Activated T-helper 1 cell treated with anti-CD3 and anti-CD28 coated beads, Interleukin-12 subunit alpha, Interleukin-12 subunit beta, Interleukin-2, Interleukin-4 antibody, amounts not matched to agents 30 ng/mL and 10 ng/mL and 1 ng/mL, durations not matched to agents 14 hours and 24 hours and 36 hours (primary cell): Measurements from ENCODE around the gene CADPS2. TPM values are rescaled to one million over a fixed set of nuclear protein-coding genes. Genes with fewer than 3 reads are reported as not detected.

Experiments used
- DNase-seq: peaks from one replicate; pipeline ENCODE4 v3.0.0; 2021; ENCODE audit warnings: low spot score
- H3K27ac Mint-ChIP-seq: one replicate; pipeline ENCODE4 v1.8.0; 2021; ENCODE audit warnings: mild to moderate bottlenecking, mixed read lengths
- H3K27me3 Mint-ChIP-seq: one replicate; pipeline ENCODE4 v1.8.0; 2022; ENCODE audit warnings: mild to moderate bottlenecking, moderate library complexity, mixed read lengths; ENCODE audit not compliant: insufficient read depth
- H3K36me3 Mint-ChIP-seq: one replicate; pipeline ENCODE4 v1.8.0; 2021; ENCODE audit warnings: low read depth, mixed read lengths
- H3K4me1 Mint-ChIP-seq: one replicate; pipeline ENCODE4 v1.8.0; 2021; ENCODE audit warnings: low read depth, mixed read lengths
- H3K4me3 Mint-ChIP-seq: one replicate; pipeline ENCODE4 v1.8.0; 2021; ENCODE audit warnings: mild to moderate bottlenecking, moderate library complexity, mixed read lengths
- H3K9me3 Mint-ChIP-seq: one replicate; pipeline ENCODE4 v1.8.0; 2021; ENCODE audit warnings: mixed read lengths
- intact Hi-C: fragments of 100-400 bp; cut with micrococcal nuclease; formaldehyde crosslinking; loops from one replicate; pipeline ENCODE4 v1.15.1; 2024
- total RNA-seq: library from RNA; stranded (reverse); gene quantifications from 2 replicates; pipeline ENCODE4 v1.2.3, GENCODE V29; 2022

Gene CADPS2
- total RNA-seq, 1 donor from 2014 or later = not detected

DNA sequence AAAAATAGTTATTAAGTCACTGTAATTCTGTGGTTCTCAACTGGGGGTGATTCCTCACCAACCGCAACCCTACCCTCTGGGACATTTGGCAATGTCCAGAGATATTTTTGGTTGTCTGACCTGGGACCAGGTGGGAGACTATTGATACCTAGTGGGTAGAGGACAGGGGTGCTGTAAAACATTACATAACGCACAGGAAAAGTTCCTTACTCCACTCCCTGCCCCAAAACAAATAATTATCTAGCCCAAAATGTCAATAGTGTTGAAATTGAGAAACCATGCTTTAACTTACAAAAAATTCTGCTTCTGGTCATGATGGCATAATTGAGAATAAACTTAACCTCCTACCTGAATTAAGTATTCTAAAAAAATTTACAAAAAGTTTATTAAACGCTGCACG is 404.0 kb downstream of the CADPS2 start:
- Mint-ChIP-seq H3K4me3 (no peak overlapping the region), H3K9me3 (no peaks in the 10 kb centered on the region), H3K36me3 (no peaks in the 10 kb centered on the region), H3K4me1 (no peaks in the 10 kb centered on the region), H3K27me3 (no peaks in the 10 kb centered on the region), H3K27ac (no peak overlapping the region)
- intact Hi-C loops = no loop called here
- no peak for DNase-seq

DNA sequence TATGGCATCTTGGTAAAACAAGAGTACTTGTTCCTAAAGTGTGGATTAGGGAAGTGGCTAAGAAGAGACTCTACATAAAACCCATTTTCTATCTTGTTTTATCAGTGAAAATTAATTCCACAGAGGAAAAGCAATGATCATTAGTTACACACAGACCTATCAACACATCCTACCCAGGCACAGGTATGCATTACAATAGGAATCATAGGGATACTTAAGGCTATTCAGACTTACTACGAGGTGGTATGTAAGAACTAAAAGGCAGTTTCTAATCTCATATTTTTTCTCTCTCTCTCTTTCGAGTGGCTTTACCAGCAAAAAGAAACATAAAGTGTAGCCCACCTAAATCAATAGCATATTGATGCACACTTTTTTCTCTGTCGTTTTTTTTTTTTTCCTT is 415.4 kb downstream of the CADPS2 start:
- Mint-ChIP-seq H3K27me3 (no peaks in the 10 kb centered on the region), H3K4me3 (no peak overlapping the region), H3K4me1 (no peaks in the 10 kb centered on the region), H3K36me3 (no peaks in the 10 kb centered on the region), H3K9me3 (no peaks in the 10 kb centered on the region), H3K27ac (no peak overlapping the region)
- no peak for DNase-seq
- intact Hi-C loops = no loop called here

DNA sequence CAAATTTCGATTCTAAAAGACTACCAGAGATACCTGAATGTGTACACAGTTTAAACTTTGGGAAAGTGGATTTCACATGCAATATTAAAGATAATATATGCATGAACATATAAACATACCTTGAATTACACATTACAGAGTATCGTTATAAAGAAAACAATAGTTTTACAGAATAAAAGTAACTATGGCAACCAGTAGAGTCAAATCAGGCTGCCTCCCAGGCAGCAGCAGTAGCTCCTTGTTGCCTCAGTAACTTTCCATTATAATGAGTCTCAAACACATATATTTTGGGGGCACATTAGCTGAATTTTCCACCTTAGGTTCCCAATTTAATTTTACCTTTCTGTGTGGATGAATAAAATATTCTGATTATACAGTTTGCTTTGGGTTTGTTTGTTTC is 417.3 kb downstream of the CADPS2 start:
- H3K9me3 Mint-ChIP-seq = no peaks in the 10 kb centered on the region
- H3K27me3 Mint-ChIP-seq = no peaks in the 10 kb centered on the region
- H3K4me3 Mint-ChIP-seq = no peak overlapping the region

DNA sequence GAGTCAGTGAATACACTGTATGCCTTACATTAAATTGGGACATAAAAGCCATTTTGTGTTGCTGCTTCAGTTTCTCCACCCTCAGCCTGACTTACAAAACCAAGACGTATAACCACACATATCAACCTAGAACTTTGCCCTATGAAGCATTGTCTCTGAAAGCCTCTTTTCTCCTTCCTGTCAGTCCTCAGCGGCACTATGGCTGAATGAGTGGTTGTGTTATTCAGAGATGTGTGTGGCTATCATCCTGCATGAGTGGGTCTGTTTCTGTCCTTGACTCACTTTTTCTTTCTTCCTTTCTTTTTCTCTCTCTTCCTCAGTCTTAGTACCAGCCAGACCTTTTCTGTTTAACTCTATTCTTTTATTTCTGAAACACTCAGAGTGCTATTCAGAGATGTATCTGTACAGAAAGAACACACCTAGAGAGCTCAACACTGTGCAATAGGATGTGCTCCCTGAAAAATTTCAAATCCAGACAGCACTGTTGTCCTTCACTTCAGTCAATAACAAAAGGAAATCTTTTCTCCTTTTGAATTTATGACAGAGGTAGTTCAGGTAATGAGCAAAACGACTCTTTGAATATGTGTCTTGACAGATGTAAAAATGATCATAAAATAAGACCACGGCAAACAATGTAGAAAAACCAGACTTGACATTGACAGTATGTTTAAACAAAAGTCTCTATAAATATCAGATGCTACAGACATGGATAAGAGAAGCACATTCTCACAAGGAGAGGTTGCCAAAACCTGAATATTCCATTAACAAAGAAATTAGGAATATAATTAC is 418.4 kb downstream of the CADPS2 start:
- Mint-ChIP-seq H3K27ac (no peak overlapping the region), H3K4me3 (no peak overlapping the region), H3K36me3 (no peaks in the 10 kb centered on the region), H3K9me3 (no peaks in the 10 kb centered on the region), H3K27me3 (no peaks in the 10 kb centered on the region), H3K4me1 (no peaks in the 10 kb centered on the region)
- intact Hi-C loops = no loop called here
- no peak for DNase-seq

More for the DNA sequence above, 417.3 kb downstream of the CADPS2 start:
- Mint-ChIP-seq H3K27ac (no peak overlapping the region), H3K36me3 (no peaks in the 10 kb centered on the region), H3K4me1 (no peaks in the 10 kb centered on the region)
- DNase-seq = no peak
- intact Hi-C loops = no loop called here

DNA sequence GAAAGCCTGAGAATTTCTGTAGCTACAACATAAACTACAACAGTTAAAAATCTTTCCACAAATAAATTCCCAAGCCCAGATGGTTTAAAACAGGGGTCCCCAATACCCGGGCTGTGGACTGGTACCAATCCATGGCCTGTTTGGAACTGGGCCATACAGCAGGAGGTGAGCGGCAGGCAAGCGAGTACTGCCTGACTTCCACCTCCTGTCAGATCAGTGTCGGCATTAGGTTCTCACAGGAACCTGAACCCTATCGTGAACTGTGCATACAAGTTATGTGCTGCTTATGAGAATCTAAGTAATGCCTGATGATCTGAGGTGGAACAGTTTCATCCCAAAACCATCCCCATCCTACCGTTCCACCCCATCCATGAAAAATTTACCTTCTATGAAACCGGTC is 421.0 kb downstream of the CADPS2 start:
- Mint-ChIP-seq H3K27ac (no peak overlapping the region), H3K9me3 (no peaks in the 10 kb centered on the region), H3K36me3 (no peaks in the 10 kb centered on the region), H3K4me1 (no peaks in the 10 kb centered on the region), H3K27me3 (no peaks in the 10 kb centered on the region), H3K4me3 (no peak overlapping the region)
- intact Hi-C loops = no loop called here
- no peak for DNase-seq

DNA sequence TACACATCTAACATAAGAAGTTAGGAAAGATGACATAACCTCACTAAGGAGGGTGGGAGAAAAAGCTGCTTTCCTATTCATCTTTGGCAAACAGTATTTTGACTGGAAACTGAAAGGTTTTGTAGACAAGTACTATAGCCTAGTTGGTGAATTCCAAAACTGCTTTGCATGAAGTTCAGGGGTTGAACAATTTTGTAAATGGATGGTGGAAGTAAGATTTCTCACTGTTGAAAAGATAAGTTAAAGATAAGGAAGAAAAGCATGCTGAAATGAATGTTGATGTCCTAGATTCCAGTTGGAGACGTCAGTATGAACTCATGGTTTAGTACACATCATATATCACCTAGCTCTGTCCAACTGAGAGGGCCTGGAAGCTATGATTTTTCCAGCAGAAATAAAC is 422.6 kb downstream of the CADPS2 start:
- no peaks in the 10 kb centered on the region for H3K27me3 Mint-ChIP-seq
- no peaks in the 10 kb centered on the region for H3K4me1 Mint-ChIP-seq
- H3K9me3 Mint-ChIP-seq = no peaks in the 10 kb centered on the region
- H3K36me3 Mint-ChIP-seq = no peaks in the 10 kb centered on the region
- H3K4me3 Mint-ChIP-seq = no peak overlapping the region
- intact Hi-C loops = no loop called here
- no peak overlapping the region for H3K27ac Mint-ChIP-seq
- no peak for DNase-seq

DNA sequence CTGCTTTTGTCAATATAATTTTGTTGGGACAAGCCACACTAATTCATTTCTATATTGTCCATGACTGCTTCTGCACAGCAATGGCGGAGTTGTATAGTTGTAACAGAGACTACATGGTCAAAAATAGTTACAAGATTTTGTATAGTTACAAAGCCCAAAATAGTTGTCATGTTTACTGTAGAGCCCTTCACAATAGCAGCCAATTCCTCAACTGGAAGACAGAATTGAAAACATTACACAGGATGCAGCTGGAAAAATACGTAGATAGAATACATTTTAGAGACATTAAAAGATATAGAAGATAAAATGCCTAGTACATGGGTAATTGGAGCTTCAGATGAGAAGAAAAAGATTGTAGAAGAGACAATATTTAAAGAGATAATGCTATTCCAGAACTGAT is 425.3 kb downstream of the CADPS2 start:
- Mint-ChIP-seq H3K27ac (no peak overlapping the region), H3K4me3 (no peak overlapping the region), H3K36me3 (no peaks in the 10 kb centered on the region), H3K9me3 (no peaks in the 10 kb centered on the region), H3K4me1 (no peaks in the 10 kb centered on the region), H3K27me3 (no peaks in the 10 kb centered on the region)
- intact Hi-C loops = no loop called here
- no peak for DNase-seq

DNA sequence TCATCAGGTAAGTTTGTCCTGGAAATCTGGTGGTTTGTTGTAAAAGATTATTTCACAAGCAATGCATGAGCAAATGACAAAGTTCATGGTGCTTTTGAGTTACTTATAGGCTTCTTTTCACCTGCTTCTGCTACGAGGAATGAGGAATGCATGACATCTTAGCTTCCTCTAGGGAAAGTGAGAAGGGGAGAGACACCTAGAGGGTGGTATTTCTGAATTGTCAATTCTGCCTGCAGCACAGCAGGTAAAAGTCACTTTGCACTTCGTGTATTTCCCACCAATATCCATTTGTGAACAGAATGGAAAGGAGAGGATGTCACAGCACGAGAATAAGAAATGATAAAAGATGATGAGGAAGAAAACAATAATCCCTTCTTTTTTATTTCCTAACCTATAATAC is 428.3 kb downstream of the CADPS2 start:
- no peak for DNase-seq
- H3K9me3 Mint-ChIP-seq = no peaks in the 10 kb centered on the region
- no peak overlapping the region for H3K4me3 Mint-ChIP-seq
- H3K27me3 Mint-ChIP-seq = no peaks in the 10 kb centered on the region
- H3K4me1 Mint-ChIP-seq = no peaks in the 10 kb centered on the region
- intact Hi-C loops = no loop called here
- H3K36me3 Mint-ChIP-seq = no peaks in the 10 kb centered on the region
- no peak overlapping the region for H3K27ac Mint-ChIP-seq

DNA sequence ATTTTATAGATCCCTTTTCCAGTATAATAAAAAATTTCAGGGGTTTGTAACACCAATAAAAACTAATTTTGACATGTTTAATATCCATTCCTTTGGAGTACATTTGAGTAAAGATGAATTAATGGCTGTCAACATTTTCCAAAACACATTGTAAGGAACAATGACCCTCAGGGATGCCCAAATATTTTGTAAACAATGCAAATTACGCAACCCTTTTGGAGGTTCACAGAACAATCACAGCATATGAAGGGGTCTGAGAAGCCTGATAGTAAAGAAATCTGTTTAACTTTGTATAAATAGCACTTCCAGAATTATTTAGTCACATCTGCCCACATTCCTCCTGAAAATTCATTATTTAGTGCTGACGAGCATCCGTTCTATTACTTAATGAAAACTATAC is 428.9 kb downstream of the CADPS2 start:
- Mint-ChIP-seq H3K4me1 (no peaks in the 10 kb centered on the region), H3K36me3 (no peaks in the 10 kb centered on the region), H3K27me3 (no peaks in the 10 kb centered on the region), H3K9me3 (no peaks in the 10 kb centered on the region), H3K27ac (no peak overlapping the region), H3K4me3 (no peak overlapping the region)
- no peak for DNase-seq
- intact Hi-C loops = no loop called here

DNA sequence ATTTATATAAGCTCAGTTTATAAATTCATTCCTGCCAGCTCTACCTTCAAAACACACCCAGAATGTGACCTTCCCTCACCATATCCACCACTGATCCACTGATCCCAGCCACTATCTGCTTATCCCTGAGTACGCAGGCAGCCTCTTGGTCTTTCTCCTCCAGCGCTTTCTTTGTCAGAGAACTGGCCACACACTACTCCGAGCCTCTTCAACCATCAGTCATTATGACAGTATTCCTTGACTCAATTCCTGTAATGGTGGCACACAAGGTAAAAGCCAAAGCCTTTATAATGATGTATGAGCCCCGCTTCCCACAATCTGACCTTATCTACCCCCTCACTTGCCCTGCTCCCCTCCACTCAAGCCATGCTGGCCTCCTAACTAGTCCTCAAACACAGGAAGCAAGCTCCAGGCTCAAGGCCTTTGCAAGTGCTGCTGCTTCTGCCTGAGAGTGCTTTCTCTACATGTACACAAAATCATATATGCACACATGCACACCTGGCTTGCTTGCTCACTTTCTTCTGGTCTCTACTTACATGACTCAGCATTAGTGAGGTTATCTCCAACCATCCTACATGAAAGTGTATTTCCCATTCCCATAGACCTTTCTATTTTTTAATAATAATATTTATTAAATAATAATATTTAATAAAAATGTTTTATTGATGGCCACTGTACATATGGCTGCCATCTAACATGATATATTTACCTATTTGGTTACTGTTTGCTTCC is 431.3 kb downstream of the CADPS2 start:
- Mint-ChIP-seq H3K27ac (no peak overlapping the region), H3K4me1 (no peaks in the 10 kb centered on the region), H3K36me3 (no peaks in the 10 kb centered on the region), H3K27me3 (no peaks in the 10 kb centered on the region), H3K4me3 (no peak overlapping the region), H3K9me3 (no peaks in the 10 kb centered on the region)
- DNase-seq = no peak
- intact Hi-C loops = no loop called here

DNA sequence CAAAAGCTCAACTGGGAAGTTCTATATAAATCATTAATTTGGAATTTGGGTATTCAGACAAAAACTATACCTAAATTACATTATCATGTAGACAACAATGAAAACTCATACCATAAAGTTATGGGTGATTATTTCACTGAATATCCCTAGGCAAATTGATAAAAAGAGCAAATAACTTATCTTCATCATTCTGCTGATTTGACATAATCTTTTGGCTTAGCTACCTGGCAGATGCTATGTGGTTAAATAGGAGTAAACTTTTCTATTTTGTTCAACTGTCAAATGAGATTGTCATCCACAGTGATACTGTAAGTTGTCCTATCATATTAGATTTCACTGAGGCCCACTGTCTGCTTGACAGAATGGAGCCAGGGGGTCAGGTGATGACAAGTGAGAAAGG is 432.8 kb downstream of the CADPS2 start:
- no peak for DNase-seq
- Mint-ChIP-seq H3K27me3 (no peaks in the 10 kb centered on the region), H3K36me3 (no peaks in the 10 kb centered on the region), H3K4me1 (no peaks in the 10 kb centered on the region), H3K27ac (no peak overlapping the region), H3K4me3 (no peak overlapping the region), H3K9me3 (no peaks in the 10 kb centered on the region)
- intact Hi-C loops = no loop called here

DNA sequence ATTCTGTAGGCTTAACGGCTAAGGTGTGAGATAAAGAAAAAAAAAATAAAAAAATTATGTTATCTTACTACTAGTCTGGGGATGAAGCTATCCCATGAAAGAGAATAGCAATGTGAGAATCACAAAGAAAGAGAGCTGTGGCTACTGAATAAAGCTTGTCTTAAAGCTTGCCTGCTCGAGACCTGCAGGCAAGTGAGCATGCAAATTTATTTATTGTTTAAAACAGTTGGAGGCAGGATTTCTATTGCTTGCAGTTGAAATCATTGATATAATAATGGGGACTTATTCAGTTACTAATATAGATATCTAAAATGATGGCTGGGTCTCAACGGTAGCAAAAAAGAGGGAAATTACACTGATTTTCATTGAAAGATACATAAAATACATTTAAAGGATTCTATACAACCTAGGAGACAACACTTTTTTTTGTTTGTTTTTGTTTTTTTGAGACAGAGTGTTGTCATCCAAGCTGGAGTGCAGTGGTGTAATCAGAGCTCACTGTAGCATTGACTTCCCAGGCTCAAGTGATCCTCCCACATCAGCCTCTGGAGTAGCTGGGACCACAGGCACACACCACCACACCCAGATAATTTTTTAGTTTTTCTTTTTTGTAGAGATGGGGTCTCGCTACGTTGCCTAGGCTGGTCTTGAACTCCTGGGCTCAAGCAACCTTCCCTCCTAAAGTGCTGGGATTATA is 437.2 kb downstream of the CADPS2 start:
- H3K27me3 Mint-ChIP-seq = no peaks in the 10 kb centered on the region
- no peak for DNase-seq
- H3K9me3 Mint-ChIP-seq = no peaks in the 10 kb centered on the region
- no peaks in the 10 kb centered on the region for H3K36me3 Mint-ChIP-seq
- no peak overlapping the region for H3K27ac Mint-ChIP-seq
- intact Hi-C loops = no loop called here
- no peak overlapping the region for H3K4me3 Mint-ChIP-seq
- H3K4me1 Mint-ChIP-seq = no peaks in the 10 kb centered on the region

DNA sequence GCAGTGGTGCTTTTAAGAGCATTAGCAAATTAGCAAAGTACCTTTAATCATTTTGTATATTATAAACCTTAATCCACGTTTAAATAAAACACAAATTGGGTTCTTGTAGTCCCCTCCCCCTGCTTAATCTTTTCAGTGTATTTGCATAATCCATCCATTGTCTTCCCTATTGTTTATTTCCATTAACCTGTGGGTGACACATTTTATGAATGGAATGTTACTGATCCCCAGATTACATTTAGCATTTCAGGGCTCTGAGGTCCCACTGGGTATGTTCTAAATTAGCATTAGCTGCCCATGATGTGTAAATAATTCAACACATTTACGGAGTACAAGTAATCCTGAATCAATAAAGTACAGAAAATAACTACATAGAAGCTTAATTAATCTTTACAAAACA is 443.3 kb downstream of the CADPS2 start:
- no peaks in the 10 kb centered on the region for H3K4me1 Mint-ChIP-seq
- no peak overlapping the region for H3K27ac Mint-ChIP-seq
- DNase-seq = no peak
- H3K9me3 Mint-ChIP-seq = no peaks in the 10 kb centered on the region
- H3K36me3 Mint-ChIP-seq = no peaks in the 10 kb centered on the region
- no peak overlapping the region for H3K4me3 Mint-ChIP-seq
- no peaks in the 10 kb centered on the region for H3K27me3 Mint-ChIP-seq
- intact Hi-C loops = no loop called here
